Stimulated activated CD4-positive, alpha-beta T cell treated with anti-CD3 and anti-CD28 coated beads, TNF-alpha, amount 100 ng/mL, for 24 hours (primary cell): ENCODE measurements around the gene FGD5.

Source experiments
- DNase-seq, 3 experiments: peaks; one replicate each; pipeline ENCODE4 v3.0.0-alpha.2; 2020; ENCODE audit warnings: low read depth in 3 of 3

FGD5 gene

DNA sequence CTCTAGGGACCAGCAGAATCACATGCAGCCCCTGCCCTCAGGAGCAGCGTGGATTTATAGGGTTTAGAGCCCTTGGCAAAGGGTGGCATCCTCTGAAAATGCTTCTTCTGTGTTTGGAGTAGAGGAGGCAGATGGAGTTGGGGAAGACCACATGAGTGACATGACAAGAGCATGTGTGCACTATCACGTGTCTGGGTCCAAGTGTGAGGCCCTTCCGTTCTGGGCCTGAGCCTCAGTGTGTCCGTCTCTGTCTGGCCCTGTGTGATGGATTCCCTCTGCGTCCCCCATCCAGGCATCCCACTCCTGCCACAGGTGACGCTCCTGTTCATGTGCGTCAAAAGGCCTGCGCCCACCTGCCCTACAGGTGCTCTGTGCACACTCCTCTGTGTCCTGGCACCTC is 30.1 kb downstream of the FGD5 start:
- no peak for DNase-seq

DNA sequence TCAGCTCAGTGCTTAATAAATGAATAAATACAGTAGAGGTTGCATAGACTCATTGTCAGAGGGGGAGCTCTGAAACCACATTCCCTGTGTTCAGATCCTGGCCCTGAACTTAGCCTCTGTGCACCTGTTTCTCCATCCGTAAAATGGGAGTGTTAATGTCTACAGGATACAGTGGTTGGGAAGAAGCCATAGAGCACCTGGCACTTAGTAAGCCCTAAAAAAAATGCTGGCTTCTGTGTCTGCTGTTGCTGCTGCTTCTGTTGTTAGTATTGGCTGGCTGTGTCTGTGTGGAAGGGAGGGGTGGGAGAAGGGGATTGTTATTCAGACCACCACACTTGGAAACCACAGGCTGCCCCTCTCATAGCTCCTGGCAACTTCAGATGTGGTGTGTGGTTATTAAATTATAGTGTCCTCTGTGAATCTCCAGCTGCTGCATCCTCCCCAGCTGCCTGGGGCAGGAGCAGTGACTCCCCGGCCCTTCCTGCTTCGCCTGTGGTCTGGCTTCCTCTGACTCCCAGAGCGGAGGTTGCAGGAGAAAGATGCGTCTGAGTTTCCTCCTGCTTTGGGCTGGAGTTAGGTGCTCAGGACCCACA is 31.0 kb downstream of the FGD5 start:
- no peak for DNase-seq

DNA sequence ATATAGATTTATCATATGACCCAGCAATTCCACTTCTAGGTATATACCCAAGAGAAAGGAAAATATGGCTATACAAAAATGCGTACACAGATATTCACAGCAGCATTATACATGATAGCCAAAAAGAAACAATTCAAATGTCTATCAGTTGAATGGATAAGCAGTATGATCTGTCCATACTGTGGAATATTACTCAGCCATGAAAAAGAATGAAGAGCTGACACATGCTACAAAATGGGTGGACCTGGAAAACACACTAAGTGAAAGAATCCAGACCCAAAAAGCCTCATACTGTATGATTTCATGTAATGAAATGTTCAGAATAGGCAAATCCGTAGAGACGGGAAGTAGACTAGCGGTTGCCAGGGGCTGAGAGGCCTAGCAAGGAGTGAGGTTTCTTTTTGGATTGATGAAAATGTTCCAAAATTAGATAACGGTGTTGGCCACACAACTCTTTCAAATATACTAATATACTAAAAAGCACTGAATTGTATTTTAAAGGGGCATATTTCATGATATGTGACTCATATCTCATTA is 33.4 kb downstream of the FGD5 start:
- DNase-seq, result no peak

DNA sequence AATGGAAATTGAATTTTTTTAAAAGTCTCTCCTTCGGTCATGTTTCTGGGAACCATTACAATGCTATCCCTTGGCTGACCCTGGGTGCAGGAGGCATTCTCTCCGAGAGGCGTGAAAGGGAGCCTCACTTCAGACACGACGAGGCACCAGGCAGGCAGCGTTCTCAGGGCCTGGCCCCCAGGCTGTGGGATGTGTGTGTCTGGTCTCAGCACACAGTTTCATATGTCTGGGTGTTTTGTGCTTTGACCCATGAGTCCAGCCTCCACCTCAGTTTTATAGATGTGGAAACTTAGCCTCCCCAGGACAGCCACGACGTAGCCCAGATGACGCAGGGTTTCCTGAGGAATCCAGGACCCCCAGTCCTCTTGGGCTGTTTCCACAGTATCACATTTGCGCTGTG is 34.0 kb downstream of the FGD5 start:
- no peak for DNase-seq

DNA sequence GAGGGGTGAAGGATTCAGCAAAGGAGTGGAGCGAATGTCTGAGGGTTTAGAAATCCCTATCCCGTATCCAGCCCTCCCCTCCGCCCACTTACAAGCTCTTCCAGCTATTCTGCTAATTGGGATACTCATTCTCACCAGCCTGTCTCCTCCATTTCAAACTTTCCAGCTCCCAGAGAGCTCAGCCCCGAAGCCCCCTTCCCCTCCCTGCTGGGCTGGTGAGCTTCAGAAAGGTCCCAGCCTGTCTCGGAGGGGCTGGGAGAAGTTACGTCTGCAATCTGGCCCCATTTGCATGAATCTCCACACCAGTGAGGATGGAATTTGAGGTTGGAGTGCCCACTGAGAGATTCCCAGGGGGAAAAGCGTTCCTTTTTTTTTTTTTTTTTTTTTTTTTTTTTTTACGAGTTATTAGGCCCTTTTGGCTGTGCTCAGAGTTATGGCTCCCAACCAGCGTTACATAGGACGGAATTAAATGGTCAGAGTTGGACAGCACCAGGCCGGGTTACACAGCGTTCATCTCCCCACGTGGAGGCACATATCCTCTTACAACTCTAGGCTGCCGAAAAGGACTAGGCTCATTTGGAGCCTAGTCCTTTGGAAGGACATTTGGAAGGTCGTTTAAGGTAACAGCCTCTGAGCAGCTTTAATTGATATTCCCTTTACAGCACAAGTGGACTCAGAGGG is 34.6 kb downstream of the FGD5 start:
- no peak for DNase-seq

DNA sequence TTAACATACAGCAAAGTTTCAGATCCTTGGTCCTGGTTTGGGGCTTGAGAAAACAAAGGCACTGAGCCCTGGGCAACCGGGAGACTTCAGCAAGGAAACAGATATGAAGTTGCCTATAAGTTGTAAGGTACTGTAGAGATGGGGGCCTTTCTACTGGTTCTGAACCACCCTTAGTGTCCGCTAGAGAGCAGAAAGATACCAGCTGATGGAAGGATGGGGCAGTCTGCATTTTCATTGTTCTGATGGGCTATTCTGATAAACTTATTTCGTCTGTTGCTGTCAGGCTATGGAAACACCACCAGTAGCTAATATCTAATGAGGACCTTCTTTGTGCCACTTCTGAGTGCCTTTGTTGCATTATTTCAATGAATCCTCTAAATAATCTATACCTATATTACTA is 38.7 kb downstream of the FGD5 start:
- DNase-seq, result no peak

DNA sequence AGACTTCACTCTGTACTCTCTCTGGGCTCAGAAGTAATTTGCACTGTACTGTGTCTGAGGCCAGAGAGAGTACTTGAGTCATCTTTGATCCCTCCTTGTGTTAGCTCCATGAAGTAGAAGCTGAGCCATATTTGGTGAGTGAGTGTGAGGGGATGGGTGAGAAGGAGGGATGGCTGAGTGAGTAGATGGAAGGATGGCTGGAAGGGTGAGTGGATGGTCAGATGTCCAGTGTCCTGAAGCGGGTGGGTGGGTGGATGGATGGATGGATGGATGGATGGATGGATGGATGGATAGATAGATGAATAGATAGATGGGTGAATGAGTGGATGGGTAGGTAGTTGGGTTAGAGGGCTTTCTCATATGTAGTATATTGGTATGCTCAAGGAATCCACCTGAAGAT is 39.3 kb downstream of the FGD5 start:
- DNase-seq, result no peak

DNA sequence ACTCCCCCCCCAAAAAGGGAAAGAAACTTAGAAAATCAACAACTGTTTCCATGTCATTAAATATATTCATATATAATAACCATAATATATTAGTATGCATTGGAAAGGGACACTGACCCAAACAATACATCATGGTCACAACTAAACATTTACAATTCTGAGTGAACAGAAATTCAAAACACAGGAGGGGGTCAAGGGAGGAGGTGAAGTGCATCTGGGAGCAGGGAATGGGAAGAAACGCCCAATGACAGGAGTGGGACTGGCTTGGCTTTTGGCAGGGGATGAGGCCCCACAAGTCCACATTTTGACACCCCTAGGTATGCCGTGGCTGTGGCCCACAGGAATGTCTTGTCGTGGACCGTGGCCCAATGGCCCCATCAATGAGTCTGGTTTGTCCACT is 41.1 kb downstream of the FGD5 start:
- DNase-seq, result no peak

DNA sequence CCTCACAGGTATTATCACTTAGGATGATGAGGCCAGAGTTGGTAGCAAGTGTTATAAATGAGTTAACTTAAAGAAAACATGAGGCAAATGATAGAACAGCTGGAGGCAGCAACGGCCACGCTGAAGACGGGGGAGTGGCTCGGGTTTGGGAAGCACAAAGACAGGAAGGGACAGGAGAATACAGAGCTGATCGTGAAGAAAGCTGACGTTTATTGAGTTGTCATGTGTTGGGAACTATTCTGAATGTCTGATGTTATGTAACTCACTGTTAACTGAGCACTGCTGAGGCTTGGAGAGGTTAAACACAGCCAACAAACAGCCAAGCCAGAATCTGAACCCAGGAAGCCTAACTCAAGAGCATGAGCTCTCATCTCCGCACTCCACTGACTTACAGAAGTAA is 42.3 kb downstream of the FGD5 start:
- no peak for DNase-seq

DNA sequence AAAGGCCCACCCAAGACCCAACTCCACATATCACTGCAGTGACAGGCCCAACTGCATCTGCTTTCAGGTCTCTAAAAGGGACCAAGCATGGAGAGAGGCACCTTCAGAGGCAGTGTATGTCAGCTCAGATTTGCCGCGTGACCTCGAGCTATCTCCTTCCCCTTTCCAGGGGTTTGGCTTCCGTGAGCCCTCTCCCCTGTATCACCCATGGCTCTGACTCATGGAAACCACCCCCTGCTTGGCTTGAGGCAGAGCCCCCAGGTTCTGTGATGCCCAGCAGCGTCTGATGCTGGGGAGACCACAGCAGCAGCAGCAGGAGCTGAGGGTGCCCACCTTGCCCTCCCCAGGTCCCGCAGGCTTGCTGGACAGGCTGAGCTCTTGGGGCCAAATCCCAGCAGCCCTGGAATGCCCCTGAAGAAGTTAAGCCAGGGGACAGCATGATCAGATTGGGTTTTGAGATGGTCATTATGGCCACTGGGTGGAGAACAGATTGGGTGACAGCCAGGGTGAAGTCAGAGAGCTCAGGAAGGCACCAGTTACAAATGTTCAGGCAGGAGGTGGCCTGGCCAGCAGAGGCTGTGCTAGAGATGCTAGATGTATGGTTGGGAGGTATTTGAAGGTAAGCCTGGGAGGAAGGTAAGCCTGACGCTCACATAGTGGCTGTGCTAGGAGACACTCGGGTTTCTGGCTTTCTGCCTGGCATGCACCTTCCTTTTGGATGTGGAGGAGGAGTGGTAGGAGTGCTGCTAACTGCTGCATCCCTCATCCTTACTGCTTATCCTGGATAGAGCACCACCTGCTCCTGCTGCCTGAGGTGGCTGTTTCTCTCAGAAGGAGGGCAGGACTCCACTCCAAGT is 42.9 kb downstream of the FGD5 start:
- no peak for DNase-seq

DNA sequence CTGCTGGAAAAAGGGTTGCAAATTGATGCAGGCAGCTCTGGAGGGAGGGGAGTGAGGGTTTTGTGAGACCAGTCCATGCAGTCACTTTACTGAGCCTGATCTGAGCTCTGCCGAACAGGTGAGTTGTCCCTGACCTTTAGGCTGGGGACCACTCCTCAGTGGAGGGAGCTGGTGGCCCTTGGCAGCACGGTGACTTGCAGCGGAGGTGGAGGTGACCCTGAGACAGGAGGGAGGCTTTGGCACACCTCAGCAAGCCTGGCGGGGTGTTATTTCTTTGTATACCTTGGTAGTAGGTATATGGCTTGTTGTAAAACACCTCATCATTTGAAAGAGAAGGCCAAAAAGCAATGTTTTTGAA is 43.5 kb downstream of the FGD5 start:
- no peak for DNase-seq

DNA sequence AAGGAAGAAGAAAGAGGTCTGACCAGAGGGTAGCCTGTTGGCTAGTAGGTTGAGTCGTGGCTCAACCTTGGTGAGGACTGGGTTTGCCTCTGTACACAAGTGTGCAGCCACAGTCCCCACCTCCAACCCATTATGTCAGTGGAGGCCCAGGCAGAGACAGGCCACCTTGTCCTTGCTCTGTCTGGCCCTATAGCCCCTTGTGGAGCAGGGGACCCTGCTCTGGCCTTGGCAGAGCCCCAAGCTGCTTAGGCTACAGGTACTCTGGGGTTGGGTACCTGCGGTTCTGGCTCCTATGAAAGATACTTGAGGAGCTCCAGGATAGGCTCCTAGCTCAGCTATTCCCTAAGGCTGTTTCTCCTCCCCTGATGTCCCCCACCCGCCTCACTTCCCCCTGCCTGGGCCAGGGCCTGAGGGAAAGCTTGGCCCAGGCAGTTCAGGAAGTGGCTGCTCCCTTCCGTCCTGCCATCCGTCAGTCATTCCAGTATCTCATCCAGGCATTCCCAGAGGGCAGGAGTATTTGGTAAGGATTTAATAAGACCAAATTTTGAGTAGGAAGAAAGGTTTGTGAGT is 44.0 kb downstream of the FGD5 start:
- no peak for DNase-seq

DNA sequence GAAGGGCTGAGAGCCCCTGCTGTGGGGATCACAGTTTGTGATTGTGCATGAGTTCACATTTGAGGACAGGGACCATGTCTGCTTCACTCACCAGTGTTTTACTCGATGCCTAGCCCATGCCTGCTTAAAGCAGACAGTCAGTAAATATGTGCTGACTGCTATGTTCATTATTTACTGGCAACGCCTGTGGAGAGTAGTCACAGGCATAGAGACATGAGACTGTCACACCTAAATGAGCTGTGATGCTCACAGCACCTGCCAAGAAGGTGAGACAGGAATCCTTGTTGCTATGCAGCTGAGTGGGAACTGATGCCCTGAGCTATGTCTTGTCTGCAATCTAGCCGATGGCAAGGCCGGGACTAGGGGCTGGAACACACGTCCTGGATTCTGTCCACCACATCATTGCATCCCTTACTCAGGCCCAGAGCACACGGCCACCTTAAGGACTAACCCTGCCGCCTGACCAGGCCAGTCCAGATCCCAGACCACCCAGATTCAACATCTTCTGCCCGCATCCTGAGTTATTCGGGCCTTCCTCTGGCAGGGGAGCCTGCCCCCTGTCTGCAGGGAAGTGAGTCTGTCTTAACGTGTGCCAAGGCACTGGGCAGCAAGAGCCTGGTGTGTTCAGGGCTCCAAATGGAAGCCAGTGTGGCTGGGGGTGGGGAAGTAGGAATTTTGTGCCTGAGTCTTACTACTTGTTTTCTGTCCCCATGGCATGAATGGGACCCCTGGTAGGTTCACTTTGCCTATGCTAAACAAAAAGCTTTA is 44.8 kb downstream of the FGD5 start:
- no peak for DNase-seq

DNA sequence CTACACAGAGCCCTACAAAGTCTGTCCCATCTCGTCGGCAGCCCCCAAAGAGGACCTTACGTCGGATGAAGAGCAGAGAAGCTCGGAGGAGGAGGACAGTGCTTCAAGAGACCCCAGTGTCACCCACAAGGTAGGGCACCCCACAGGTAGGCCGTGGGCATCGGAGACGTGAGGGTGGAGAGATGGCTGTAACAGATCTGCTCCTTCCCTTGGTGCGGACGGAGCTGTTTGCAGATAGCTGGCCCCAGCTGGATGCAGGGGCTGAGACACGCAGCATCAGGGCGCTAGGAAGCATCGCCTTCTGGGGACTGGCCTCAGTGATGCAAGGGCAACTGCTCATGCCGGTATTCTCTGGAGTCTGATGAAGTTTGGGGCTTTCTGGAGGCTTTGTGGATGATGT is 45.4 kb downstream of the FGD5 start:
- no peak for DNase-seq

DNA sequence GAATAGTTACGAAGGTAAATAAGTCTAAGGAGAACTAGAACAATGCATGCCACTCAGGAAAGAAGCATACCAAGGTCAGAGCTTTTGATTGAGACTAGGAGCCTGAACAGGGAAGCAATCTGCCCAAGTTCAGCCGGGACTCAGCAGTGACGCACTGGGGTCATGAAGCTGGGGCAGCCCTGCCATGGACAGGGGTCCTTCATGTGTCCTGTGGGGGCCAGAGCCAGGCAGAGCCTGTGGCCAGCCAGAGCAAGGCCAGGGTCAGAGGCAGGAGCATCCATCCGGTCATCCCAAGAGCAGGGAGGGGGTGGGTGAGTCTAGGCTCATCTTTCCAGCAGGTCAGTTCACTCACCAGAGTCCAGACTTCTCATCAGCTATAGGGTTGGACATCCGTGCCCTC is 47.9 kb downstream of the FGD5 start:
- DNase-seq, result no peak

DNA sequence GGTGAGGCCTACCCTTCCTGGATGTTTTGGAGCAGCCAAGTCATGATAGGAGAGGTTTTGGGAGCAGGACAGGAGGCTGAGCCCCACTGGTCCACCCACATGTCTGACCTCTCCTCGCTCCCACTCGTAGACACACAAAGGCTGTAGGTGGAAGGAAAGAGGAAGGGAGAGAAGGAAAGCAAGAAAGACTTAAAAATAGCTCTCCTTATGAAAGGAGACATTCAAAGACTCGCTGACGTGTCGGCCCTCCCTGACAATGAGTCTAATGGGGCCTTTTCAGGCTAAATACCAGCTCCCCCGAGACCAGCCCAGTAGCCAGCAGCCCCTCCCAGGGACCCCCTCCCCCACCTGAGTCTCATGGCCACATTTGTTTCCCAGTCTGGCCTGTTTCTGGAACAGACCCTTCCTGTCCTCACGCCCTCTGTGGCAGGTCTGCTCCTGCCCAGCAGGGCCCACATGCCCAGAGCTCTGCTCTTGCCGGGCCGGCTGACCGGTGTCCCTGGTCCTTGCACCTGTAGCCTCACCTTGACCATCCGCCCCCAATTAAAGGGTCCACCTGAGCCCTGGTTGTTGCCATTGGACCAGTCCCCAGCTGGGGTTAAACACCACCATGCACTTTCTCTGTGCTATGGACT is 49.3 kb downstream of the FGD5 start:
- no peak for DNase-seq

DNA sequence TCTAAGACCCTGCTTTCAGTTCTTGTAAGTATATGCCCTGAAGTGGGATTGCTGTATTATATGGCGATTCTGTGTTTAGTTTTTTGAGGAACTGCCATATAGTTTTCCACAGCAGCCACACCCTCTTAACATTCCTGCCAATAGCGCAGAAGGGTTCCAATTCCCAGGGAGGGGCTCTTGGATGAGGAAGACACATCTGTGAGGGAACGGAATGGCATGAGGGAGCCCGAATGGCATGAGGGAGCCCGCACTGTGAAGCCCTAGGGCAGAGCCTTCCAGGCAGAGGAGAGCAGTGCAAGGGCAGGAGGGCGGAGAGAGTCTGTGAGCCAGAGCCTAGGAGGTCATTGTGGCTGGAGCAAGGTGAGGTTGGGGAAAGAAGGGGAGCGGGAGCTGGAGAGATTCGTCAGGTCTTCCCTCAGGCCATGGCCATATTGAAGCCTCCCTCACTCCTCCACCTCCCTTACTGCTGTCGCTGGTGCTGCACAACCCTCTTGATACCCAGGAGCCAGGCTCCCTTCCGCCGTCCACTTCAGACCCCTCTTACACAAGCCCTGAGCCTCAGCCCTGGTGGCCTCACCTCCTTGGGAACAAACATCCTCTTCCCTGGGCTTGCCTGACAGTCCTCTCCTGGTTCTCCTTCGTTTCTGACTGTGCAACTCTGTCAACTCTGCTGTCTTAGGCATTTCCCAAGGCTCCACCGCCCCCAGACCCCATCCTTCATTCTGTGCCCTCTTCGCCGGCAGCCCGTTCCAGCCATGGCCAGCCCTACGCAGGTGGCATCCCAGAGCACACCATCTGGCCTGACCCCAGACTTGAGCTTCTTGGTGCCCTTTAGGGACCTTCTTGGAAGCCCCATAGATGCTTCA is 51.4 kb downstream of the FGD5 start:
- DNase-seq, result no peak

DNA sequence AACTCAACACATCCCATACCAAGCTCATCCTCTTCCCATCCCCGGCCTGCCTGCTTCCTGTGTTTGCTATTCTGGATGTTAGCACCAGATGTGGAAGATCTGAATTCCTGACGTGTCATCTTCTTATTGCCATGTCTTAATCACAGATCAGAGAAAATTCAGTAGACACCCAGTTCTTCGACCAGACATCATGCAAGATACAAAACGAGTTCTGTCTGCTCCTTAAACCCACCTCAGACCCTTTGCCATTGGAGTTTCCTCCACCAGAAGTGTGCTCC is 52.0 kb downstream of the FGD5 start:
- DNase-seq, result no peak

DNA sequence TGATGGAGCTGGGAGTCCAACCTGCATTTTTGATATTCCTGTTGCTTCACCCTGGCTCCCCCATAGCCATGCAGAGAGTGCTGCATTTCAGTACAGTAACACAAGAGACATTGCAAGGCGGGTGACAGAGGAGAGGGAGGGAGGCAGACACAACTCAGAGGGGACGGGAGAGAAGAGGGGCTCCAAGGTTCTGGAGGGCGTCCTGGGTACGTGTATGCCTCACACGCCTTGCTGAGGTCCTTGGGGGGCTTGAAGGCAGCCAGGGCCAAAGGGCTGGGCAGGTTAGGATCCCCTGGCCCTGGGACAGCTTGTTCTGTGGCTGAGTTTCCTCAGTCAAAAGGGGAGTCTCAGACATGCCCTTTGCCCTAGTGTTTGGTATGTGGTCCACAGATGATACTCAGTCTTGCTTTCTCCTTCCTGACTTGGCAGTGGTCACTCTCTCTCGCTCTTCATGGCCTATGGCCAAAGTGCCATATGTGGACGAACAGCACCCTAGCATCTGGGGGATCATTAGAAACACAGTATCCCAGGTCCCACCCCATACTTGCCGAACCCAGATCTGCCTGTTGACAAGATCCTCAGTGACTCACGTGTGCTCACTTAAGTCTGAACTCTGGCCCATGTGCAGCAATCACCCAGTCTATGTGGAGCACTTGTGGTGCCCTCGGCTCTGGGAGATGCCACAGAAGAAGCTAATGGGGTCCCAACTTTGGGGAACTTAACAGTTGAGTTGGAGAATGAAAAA is 52.9 kb downstream of the FGD5 start:
- DNase-seq, result no peak

DNA sequence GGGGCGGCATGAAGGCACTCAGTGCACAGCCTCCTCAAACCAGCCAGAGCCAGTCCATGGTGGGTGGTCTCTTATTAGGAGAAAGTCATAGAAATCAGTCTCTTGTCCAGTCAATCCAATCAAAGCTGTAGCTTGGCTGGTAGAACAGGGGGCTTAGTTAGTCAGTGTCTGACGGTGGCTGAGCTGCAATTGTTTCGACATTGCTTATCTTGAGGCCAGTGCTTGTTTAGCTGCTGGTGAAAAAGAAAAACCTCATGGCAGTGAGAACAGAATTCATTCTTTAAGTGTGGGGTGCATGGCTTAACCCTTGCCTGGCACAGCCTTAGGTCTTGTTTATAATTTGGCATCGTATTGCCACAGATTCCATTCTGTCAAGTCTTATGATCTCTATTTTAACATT is 53.9 kb downstream of the FGD5 start:
- no peak for DNase-seq
